CD1c-positive myeloid dendritic cell (primary cell): ENCODE measurements around the gene PIGU.
"Not testable (repeated sequence)": the region's sequence is repeated elsewhere in the genome, so short reads cannot be mapped to it uniquely, and the experiment has no call there.

Source experiments
- DNase-seq: peaks from one replicate; pipeline ENCODE4 v3.0.0-alpha.2; 2016; ENCODE audit errors: extremely low spot score

PIGU gene

DNA sequence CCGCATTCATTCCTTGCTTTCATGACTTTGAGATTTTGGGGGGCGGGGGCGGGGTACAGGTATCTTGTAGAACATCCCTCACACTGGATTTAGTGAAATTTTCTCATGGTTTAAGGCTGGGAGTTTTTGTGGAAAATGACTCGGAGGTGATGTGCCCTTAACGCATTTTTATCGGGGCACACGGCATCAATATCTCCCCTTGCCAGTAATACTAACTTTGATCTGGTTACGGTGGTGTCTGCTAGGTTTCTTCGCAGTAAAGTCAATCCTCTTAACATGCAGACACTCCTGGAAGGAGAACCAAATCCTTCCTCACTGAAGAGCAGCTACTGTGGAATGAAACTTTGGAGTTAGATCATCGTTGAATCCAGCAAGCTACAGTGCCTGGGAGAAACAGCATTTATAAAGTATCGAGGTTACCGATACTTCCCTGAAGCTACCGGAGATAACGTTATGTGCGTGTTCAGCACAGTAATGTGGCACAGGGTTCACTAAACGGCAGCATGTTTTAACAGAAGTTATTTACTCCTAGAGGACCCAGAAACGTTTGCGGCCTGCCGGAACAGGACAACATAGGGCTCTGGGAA lies 161.9 kb downstream of the PIGU start:
- peak; percentile 39 for DNase-seq

DNA sequence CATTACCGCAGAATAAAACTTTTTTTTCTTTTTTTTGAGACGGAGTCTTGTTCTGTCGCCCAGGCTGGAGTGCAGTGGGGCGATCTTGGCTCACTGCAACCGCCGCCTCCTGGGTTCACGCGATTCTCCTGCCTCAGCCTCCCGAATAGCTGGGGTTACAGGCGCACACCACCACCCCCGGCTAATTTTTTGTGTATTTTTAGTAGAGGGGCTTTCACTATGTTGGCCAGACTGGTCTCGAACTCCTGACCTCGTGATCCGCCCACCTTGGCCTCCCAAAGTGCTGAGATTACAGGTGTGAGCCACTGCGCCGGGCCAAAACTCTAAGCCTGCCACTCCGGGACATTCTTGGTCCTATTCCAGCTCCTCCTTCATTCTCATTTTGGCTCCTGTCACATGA lies 162.9 kb downstream of the PIGU start:
- DNase-seq: not testable (repeated sequence)

- DNase-seq: no peak
Observed at GRCh38 chr20:34512955-34513419, 163.9 kb downstream of the PIGU start.

DNA sequence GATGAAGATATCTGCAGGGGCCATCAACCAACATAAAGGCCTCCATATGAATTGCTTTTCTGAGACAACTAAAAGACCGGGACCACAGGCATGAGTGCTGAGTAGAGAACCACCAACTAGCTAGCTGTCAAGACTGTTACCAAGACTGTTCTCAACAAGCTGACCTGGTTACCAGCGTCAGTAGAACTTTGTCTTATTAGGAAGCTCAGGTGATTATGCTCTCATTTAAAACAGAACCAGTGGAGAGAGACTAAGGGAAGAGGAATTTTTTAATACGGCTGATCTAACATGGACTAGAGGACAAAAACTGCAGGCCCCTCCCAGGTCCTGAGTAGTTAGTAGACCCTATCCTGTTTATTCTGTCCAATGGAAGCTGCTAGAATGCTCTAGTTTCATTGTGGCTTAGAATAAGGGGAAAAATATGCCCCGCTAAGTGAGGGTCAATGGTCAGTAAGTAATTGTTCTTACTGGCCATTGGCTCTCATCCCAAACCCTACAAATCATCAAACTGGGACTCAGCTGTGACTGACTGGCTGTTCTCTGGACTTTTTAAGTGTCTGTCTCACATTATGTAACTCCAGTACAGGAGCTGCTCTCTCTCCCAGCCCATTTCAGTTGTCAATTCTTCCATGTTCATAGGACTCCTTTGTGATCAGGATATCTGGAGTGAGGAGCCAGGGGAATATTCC lies 164.5 kb downstream of the PIGU start:
- DNase-seq: no peak

DNA sequence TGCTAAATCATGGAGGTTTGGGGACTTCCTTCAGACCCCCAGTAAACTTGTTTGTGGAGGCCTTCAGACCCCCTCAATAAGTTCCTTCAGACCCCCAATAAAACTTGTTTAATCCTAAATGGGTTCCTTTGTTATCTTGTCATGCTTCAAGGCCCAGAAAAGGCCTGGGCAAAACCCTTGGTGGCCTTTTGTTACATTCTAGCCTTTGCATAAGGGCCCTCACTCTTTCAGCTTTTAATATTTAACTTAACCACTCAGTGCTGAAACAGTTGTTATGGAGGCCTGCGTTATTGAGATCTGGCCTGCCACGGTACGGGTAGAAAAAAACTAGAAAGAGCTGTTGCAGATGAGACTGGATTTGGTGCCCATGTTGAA lies 165.0 kb downstream of the PIGU start:
- DNase-seq: no peak

GRCh38 chr20:34510575-34510974 lies 166.3 kb downstream of the PIGU start:
- DNase-seq: no peak
